TTC549 (cell line): ENCODE data around the gene ANKFN1.
"Not testable (repeated sequence)": the region's sequence is repeated elsewhere in the genome, so short reads cannot be mapped to it uniquely, and the experiment has no call there.

Source experiments
- FAIRE-seq: peaks from 2 replicates; lab custom pipeline; 2012; peaks lifted over from hg19 to GRCh38; lab: Jason Lieb, UNC

The ANKFN1 gene

DNA sequence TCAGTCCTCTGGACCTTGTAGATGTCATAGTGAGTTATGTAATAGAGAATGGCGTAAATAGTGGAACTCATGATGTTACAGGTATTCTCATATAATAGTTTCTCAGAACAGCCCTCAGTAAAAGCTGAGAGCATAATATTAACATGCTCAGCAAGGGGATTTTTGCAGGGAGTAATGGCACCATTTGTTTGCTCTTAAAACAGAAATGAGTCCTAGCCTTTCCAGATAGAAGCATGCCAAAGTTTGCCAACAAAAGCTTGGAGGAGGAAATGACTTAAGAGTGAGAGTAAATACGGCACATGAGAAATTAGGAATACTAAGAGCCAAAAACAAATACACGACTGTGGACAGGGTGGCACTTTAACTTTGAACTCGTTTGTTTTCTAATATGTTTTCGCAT is 198.4 kb downstream of the ANKFN1 start:
- no peak for FAIRE-seq

DNA sequence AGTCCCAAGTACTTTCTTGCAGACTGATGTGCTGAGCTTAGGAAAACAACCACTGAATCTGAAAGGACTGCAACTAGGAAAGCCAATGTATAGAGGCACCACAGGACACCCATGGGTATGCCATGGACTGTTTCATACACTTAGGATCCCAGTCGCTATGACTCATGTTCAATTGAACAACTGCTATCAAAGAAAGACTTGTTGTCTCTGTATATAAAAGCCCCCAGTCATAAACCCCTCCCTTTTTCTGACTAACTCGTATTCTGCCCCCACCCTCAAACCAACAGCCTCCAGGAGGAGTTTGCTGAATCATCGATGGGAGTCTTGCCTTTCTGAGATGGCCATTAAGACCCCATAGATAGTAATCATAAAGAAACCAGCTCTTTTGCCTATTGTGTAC is 205.4 kb downstream of the ANKFN1 start:
- no peak for FAIRE-seq

DNA sequence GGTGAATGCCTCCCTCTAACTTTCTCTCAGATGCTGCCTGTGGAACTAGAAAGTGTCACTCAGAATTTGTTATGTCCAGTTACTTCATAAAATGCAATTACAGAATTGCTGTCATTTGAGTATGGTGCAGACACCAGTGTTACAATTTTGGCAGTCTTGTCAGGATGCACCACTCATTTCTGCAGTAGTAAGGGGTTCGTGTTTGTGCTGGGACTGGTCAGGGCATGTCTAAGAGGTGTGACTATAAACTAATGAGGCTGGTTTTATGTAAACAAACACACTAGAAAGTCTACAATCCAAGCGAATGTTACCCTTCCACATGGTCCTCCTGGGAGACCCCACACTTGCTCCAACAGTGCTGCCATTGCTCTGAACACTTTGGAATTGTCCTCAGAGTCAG is 206.2 kb downstream of the ANKFN1 start:
- no peak for FAIRE-seq

DNA sequence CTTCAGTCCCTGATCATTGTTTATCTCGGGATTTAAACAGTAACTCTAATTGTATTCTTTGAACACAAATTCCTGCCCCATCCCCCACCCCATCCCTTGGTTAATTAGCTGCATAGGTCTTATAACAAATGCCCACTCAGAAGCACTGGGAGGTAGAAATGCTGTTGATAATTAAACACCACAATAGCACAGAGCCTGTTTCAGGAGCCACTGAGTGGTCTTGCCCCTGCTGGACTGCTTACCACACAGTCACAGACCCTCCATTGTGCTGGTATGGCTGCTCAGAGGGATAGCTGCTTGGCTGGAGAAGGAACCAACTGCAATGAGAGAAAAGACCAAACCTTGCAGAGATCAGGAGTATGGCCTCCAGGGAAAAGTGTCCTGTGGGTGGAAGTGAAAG is 214.1 kb downstream of the ANKFN1 start:
- no peak for FAIRE-seq

DNA sequence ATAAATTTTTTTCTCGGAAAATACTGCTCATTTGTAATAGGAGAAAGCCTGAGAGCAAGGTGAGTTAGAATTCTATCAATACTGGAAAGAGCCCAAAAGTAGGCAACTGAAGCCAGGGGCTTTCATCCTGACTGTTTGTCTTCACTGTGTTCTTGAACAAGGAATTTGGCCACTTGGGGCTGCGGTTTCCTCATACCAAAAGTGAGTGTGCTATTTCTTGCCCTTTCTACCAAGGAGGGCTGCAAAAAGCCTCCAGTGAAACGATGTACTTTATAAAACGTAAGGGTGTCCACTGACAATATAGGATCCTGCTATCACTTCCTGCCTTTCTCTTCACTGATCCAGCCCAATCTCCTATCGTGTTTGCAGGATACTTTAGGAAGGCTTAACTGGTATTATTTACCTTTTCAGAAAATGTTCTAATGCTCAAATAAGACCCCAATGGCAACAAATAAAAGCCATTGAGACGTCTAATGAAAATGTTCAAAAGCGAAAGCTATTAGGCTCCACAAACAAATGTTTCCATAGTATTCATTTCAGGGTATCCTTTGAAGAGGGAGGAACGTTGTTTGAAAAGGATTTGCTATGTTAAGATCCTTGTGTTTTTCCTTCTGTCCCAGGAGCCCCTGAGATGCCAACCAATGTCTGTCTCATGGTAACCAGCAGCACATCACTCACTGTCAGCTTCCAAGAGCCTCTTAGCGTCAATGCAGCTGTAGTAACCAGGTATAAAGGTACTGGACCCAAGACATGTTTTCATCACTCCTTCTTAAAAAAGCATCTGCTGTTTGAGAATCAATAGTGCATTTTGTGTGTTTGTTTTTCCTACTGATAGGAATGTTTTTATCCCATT is 220.9 kb downstream of the ANKFN1 start:
- no peak for FAIRE-seq

GRCh38 chr17:56389356-56389755 is 236.1 kb downstream of the ANKFN1 start:
- no peak for FAIRE-seq

DNA sequence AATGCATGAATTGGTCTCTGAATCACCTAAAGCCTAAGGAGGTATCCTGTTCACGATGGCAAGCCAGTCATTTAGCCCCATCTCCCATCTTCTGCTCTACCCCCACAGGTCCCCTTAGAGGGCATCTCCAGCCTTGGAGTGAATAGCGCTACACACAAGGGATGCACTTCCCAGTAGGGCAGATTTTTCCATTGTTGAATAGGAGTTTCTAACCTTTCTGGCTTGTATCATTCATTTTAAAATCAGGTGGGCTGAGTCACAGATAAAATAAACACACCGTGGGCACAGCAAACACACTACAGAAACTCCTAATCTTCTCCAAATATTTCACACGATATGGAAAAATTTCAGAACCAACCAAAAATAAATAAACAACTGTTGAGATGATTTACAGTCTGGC is 239.0 kb downstream of the ANKFN1 start:
- FAIRE-seq = no peak

DNA sequence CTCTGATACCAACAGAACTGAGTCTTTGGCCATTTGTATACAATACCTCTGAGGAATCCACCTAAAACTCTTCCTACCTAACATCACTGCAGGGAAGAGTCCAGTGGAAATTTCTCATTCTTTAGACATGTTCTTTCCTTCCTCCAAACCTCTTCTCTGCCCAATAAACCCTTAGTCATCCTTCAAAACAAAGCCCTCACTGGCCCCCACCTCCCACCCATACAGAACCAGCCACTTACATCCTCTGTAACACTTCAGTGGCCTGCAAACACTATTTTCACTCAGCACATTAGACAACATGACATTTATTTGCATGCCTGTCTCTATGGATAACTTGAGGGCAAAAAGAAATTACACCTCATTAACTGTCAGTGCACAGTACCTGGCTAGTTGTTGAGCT is 239.9 kb downstream of the ANKFN1 start:
- no peak for FAIRE-seq

DNA sequence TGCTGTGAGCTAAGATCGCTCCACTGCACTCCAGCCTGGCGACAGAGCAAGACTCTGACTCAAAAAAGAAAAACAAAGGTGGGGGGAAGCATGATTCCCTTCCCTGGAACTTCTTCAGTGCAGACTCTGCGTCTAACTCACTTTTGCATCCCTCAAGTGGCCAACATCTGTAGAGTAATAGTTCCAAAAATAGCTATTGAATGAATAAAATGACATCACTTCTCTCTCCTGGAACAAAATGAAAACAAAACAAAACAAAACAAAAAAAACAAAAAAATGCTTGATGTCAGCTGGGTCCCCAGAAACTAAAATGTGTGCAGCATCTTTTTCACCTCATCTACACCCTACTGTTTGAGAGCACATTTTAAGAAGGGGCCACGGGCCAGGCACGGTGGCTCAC is 242.5 kb downstream of the ANKFN1 start:
- no peak for FAIRE-seq

- FAIRE-seq = no peak
Measured at GRCh38 chr17:56407086-56407485, 253.8 kb downstream of the ANKFN1 start.

DNA sequence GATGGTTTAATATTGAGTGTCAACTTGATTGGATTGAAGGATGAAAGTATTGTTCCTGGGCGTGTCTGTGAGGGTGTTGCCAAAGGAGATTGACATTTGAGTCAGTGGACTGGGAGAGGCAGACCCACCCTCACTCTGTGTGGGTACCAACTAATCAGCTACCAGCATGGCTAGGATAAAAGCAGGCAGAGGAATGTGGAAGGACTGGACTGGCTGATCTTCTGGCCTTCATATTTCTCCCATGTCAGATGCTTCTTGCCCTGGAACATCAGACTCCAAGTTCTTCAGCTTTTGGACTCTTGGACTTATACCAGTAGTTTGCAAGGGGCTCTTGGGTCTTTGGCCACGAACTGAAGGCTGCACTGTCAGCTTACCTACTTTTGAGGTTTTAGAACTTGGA is 259.1 kb downstream of the ANKFN1 start:
- not testable (repeated sequence) for FAIRE-seq

- no peak for FAIRE-seq
Measured at GRCh38 chr17:56416682-56417351, 263.5 kb downstream of the ANKFN1 start.

GRCh38 chr17:56424005-56424404 is 270.7 kb downstream of the ANKFN1 start:
- no peak for FAIRE-seq

- no peak for FAIRE-seq
Measured at GRCh38 chr17:56424543-56425044, 271.3 kb downstream of the ANKFN1 start.

DNA sequence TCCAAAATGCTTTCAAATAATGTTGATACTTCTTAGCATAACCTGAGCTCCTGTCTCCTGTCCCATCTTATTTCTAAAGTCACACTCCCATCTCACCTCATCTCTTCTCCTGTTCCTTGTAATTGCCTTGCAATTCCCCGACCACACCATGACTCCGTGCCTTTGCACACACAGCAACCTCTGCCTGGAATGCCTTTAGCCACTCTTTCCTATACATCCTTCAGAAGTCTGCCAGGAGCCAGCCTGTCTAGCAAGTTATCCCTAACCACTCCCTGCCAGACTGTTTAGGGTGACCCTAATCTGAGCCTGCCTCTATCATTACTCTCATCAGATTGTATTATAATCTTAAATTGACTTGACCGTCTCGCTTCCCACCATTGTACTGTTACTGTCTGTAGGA is 272.2 kb downstream of the ANKFN1 start:
- no peak for FAIRE-seq

- no peak for FAIRE-seq
Measured at GRCh38 chr17:56426901-56427300, 273.6 kb downstream of the ANKFN1 start.

DNA sequence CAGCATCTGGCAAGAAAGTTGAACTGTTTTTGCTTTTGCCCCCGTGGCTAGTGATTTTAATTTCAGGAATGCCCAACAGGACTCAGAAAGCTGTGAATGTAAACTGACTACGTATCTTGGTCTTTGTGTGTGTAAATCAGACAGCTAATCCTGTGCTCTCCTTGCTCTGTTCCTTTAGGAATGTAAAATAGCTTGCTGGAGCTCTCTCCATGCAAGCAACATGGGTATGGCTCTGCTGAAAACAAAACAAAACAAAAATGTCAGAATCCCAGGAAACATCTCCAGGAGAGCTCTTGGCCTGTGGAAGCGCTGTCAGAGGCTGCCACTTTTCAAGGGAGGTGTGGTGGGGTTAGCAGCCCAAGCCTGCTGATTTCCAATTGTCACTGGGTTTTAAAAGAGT is 278.5 kb downstream of the ANKFN1 start:
- FAIRE-seq = no peak

GRCh38 chr17:56432443-56432842 is 279.2 kb downstream of the ANKFN1 start:
- no peak for FAIRE-seq

DNA sequence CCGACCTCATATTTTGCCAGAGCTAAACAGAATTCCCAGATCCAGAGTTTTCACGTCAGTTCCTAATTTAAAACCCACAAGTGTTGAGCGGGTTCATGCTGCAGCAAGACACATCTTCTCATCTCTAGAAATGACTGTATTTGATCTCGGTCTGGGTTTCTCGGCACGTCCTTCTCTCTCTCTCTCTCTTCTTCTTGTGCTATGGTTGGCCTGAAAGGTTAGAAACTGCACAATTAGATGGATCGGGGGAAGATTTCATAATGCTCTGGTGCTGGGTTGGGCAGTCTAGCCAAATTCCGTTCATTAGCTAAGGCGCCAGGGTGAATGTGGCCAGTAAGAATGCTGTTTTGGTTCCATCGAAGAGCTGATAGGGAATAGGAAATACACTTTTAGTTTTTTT is 281.3 kb downstream of the ANKFN1 start:
- FAIRE-seq = no peak

GRCh38 chr17:56436142-56436541 is 282.9 kb downstream of the ANKFN1 start:
- FAIRE-seq = no peak

DNA sequence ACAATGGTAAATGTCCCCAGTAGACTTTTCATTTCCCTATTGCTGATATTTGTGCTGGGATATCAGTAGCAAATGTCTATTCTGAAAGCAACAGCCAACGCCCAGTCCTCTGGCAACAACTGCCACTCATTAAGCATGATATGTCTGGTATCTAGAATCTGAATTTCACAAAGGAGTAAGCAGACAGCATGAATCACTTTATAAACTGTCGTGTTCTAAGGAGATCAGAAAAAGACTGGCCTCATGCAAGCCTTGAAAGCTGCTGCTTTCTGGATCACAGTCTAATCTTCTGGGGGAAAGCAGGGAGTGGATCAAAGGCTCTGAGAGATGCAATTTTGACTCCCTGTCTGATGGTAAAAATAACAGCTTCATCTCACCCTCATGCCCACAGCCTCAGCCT is 287.1 kb downstream of the ANKFN1 start:
- FAIRE-seq = no peak

DNA sequence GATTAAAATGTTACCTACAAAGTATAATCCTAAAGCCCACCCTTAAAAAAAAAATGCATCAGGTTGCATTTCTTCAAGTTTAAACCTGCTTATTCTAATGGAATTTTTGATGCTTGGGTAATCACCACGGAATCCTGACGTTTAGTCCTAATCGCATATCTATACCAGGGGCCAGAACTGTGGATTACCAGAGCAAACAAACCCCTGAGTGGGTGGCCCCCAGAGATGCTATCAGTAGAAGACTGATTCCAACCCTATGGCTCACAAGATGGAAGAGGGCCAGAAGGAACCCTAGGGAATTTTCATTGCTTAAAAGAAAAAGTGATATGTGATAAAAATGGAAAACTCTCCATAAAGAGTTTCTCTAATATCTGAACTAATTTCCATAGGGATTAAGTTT is 288.0 kb downstream of the ANKFN1 start:
- FAIRE-seq = no peak

- no peak for FAIRE-seq
Measured at GRCh38 chr17:56445692-56446411, 292.6 kb downstream of the ANKFN1 start.
